HG03469 (cell line): Measurements from ENCODE around the gene RBFOX1.

Experiments used
- ATAC-seq: cut with Tn5 transposase; IDR thresholded peaks from one replicate; pipeline ENCODE4 v1.9.1; 2021; ENCODE audit warnings: mild to moderate bottlenecking, moderate library complexity, moderate number of reproducible peaks; ENCODE audit not compliant: unreplicated experiment

Gene RBFOX1

GRCh38 chr16:7511549-7512260 lies 179.1 kb downstream of the RBFOX1 start:
- ATAC-seq: no peak

DNA sequence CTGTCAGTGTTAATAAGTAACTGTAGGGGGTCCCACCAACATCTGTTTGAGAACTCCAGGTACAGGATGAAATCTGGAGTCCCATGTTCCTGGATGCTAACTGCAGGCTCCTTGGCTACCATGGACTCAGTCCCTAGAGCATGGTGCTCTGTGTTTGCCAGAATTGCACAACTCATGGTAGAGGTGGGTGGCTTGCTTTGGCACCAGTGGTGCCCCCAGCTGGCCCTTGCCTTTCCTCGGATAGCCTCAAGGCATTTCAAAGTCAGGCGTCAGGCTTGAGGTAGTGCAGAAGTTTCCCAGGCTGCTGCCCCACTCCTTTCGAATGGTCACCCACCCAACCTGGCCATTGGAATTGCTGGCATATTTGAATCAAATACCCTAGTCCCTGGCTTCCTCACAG lies 179.9 kb downstream of the RBFOX1 start:
- no peak for ATAC-seq

- ATAC-seq: no peak
These were observed 180.8 kb downstream of the RBFOX1 start for GRCh38 chr16:7513429-7513828.

- no peak for ATAC-seq
These were observed 182.9 kb downstream of the RBFOX1 start for GRCh38 chr16:7515543-7515942.

DNA sequence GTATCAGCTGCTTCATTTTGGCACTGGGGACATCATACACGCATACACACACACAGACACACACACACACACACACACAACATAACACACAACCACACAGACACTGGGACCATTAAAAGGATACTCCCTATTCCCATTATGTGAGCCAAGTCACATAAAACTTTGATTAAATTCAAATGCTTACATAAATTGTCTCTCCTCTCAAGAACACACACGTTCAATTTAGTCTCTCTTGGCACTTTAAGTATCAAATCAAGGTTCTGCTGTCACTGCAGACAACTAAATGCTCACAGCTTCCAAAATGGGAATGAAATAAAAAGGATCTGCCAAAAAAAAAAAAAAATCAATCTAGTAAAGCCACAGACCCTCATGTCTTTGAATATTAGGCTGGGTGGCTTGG lies 184.9 kb downstream of the RBFOX1 start:
- no peak for ATAC-seq

DNA sequence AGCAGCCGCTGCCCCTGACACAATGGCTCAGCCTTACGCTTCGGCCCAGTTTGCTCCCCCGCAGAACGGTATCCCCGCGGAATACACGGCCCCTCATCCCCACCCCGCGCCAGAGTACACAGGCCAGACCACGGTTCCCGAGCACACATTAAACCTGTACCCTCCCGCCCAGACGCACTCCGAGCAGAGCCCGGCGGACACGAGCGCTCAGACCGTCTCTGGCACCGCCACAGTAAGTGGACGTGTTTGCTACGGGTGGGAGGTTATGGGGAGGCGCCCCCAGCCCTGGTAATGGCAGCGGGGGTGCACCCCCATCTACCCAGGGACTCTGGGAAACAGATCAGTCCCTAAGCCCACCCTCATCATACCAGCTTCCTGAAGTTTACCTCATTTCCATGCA lies 185.5 kb downstream of the RBFOX1 start:
- ATAC-seq: no peak

DNA sequence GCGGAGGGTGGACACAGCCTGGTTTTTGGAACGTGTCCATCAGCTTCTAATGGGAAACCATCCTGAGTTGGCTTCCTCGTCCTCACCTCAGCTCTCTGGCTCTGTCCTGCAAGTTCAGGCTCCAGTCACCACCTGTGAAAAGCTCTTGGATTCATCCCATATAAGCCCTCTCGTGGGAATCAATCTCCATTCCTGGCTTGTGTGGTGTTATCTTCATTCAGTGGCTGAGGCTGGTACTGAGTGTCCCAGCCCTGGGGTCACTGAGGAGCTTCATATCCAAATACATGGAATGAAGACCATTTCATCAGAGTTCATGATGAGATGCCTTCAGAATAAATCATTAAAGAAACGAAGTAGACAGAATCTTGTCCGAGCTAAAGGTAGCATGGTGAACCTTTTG lies 189.2 kb downstream of the RBFOX1 start:
- no peak for ATAC-seq

DNA sequence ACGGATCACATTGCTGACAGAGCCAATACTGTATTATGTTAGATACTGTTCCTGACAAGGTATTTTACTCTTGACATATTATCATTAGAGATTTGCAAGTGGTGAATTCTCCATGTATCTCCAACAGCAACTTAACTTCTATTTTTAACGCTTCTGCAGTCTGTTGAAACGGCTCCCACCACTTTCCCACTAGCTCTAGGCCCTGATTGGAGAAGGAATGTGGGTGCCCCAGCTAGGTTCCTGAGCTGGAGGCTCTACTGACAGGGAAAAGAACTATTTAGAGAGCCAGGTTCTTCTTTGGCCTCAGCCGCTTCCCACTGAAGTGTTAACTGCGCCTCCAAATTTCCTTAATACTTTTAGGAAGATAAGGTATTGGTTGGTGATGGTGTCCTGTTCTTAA lies 191.8 kb downstream of the RBFOX1 start:
- no peak for ATAC-seq

DNA sequence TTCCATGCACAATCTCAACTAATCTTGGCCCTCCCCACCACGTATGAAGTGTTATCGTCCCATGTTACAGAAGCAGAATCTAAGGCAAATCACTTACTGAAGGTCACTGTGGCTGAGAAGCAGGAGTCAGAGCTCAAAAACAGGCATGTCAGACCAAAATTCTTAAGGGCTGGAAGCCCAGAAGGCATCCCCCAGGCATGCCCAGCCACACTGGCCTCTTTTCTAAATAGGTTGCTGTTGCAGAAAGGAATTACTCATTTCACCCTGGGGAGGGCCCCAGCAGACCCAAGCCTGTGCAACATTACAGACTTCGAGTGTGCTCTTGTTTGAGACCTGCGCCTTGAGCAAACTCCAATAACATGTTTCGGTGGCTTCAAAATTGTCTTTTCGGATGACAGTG lies 194.1 kb downstream of the RBFOX1 start:
- no peak for ATAC-seq

DNA sequence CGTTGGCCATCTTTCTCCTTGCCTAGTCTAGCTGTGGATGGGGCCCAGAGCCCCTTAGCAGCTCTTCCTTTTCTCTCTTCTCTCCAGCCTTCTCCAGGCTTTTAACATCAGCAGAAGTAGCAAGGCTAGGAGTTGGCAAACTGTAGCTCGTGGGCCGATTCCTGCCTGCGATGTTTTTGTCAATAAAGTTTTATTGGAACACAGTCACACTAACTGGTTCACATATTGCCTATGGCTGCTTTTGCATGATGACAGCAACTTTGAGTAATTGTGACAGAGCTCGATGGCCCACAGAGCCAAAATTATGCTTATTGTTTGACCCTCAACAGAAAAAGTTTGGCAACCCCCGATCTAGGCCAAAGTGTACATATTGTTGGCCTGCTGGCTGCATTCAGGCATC lies 199.9 kb downstream of the RBFOX1 start:
- ATAC-seq: no peak

DNA sequence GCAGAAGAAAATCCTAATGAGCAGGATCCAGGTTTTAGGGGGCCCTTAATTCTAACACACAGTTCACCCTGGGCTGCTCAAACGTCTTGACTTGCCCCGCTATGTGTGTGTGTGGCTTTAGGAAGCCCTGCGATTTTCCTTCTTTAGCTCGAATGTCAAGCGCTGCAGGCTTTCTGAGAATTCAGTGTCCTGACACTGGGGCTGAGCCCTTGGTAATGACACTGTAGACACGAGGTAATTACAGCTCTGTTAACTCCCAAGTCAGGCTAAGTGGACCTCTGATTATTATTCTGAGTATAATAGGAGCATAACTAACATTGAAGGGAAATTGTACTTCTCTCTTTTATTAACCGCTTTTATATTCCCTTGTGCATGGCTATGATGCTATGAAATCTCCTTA lies 202.1 kb downstream of the RBFOX1 start:
- ATAC-seq: no peak

GRCh38 chr16:7541026-7541425 lies 208.4 kb downstream of the RBFOX1 start:
- no peak for ATAC-seq

GRCh38 chr16:7545251-7545650 lies 212.6 kb downstream of the RBFOX1 start:
- ATAC-seq: no peak

DNA sequence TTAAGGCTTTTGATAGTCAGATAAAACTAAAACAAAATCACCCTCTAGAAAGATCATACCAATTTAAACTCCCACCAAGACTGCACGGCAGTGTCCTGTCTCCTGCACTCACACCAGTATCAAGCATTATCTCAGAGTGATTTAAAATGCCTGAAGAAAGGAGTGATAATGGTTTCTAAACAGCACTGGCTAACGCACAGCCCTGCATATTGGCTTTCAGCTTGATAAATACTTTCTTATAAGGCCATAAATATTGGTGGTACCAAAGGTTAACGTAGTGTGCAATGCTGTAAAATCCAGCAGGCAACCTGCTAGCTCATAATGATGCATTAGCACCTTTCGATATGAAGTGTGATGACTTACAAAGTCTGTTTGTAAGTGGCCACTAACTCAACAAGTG lies 214.3 kb downstream of the RBFOX1 start:
- ATAC-seq: no peak

DNA sequence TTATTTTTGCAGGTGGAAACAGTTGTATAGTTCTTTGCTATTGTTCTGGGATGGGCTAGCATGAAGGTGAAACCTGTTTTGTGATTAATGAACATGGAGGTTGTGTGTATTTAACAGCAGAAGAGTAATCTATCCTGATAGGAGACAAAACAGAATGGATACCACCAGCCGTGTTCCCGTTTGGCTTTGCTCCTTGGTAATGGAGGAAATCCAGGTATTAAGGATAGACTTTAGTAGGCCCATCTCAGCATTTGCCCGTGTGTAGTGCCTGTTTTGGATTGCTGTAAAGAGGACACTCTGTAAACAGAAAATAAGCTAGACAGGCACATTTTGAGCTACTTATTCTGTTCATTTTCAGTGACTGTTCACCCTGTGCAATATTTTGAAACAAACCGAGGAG lies 215.1 kb downstream of the RBFOX1 start:
- no peak for ATAC-seq

DNA sequence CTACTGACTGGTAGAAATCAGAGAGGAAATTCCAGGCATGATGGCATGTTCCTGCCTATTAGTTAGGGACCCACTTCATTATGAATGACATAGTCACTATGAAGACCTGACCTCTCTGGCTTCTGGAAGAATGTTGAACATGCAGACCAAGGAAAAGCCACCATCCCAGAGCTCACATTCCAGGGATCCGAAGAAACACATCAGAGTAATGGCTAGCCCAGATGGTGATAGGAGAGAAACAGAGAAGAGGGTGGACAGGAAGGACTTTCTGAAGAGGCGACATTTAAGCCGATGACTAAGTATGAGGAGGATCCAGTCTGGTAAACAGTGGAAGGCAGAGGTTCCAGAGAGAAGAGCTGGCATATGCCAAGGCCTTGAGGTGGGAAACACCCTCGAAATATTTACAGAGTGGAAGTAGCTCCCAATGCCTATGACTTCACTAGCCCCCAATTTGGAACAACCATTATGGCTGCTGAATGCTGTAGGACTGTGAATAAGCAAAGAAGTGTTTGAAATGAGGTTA lies 216.2 kb downstream of the RBFOX1 start:
- ATAC-seq: no peak

DNA sequence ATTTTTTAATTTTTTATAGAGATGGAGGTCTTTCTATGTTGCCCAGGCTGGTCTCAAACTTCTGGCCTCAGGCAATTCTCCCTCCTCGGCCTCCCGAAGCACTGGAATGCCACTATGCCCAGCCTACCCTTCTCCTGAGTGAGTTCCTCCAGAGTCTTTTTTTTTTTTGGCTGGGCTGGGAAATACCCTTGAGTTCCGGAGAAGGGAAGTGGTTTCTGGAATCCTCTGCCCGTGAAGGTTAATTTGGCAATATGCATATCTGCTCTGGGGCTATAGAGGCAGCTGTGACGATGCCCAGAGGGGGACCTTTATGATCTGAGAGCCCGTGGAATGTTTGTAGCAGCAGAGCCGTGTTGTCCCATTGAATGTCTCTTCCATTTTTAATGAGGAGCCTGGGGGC lies 217.5 kb downstream of the RBFOX1 start:
- no peak for ATAC-seq

DNA sequence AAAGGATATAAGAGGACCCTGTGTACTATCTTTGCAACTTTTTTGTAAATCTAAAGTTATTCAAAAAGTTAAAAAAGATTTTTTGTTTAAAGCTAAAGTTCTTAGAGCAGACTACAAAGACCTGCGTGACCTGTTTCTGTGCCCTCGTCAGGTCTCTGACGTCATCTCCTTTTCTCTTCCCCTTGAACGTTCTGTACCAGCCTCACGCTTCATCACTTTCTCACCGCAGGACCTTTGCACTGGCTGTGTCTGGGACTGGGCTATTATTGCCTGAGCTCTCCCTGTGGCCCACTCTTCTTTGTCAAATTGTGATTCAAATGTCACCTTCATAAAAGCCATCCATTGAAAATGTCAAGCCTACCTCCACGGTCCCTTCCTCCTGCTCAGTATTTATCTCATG lies 222.8 kb downstream of the RBFOX1 start:
- ATAC-seq: no peak

DNA sequence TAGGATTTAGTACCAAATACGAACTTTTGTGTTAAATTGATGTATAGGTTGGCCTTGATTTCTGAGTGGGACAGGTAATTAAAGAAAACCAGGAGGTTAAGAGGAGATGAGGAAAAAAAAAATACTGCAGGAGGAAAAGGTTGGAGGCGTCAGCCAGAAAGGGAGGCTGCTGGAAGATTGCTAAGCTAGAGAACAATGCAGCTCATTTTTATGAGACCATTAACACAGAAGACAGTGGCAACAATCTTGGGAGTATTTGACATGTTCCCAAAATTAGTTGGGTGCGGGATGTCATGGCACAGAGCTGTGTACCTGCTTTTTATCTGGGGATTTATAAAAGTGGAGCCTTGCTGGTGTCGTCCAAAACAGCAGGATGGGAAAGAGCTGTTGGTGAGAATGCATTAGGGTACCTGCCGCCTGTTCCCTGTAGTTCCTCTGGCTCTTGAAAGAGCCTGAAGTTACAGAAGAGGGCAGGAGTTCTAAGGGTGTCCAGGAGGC lies 229.3 kb downstream of the RBFOX1 start:
- no peak for ATAC-seq

- ATAC-seq: no peak
These were observed 233.7 kb downstream of the RBFOX1 start for GRCh38 chr16:7566360-7566759.

GRCh38 chr16:7571366-7571765 lies 238.7 kb downstream of the RBFOX1 start:
- ATAC-seq: no peak

DNA sequence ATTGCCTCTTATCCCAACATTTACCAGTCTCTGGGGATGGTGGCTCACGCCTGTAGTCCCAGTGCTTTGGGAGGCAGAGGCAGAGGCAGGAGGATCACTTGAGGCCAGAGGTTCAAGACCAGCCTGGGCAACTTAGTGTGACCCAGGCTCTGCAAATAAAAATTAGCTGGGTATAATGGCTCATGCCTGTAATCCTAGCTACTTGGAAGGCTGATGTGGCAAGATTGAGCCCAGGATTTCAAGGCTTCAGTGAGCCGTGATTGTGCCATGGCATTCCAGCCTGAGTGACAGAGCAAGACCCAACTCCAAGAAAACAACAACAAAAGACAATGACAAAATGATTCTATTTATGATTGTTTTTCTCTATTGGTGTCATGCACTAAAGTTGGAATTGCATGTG lies 244.9 kb downstream of the RBFOX1 start:
- no peak for ATAC-seq

- no peak for ATAC-seq
These were observed 246.8 kb downstream of the RBFOX1 start for GRCh38 chr16:7579454-7579853.
